Neuronal stem cell (in vitro differentiated cells): ENCODE data around the gene WDR18.

Experiments
- DNase-seq: peaks from one replicate; pipeline ENCODE4 v3.0.0-alpha.2; 2013; ENCODE audit warnings: low spot score
- H2AFZ ChIP-seq: one replicate; pipeline ENCODE4 v1.6.1; 2013; ENCODE audit warnings: mild to moderate bottlenecking, low read length, inconsistent platforms
- H2AK5ac ChIP-seq: 2 replicates; pipeline ENCODE4 v1.6.1; 2013; ENCODE audit warnings: low read depth, mild to moderate bottlenecking, inconsistent platforms, low read length, moderate library complexity, mixed read lengths
- H2BK120ac ChIP-seq: 2 replicates; pipeline ENCODE4 v1.6.1; 2013; ENCODE audit warnings: low read depth, mild to moderate bottlenecking, inconsistent platforms, low read length, moderate library complexity, mixed read lengths
- H2BK12ac ChIP-seq: one replicate; pipeline ENCODE4 v1.6.1; 2013; ENCODE audit warnings: low read length, inconsistent platforms
- H2BK15ac ChIP-seq: 2 replicates; pipeline ENCODE4 v1.6.1; 2013; ENCODE audit warnings: mild to moderate bottlenecking, low read length, inconsistent platforms, mixed read lengths
- H2BK5ac ChIP-seq: one replicate; pipeline ENCODE4 v1.6.1; 2013; ENCODE audit warnings: inconsistent platforms, mild to moderate bottlenecking, low read length, moderate library complexity
- H3K14ac ChIP-seq: one replicate; pipeline ENCODE4 v1.6.1; 2013; ENCODE audit warnings: low read length, inconsistent platforms
- H3K18ac ChIP-seq: 2 replicates; pipeline ENCODE4 v1.6.1; 2013; ENCODE audit warnings: low read length, inconsistent platforms
- H3K23ac ChIP-seq: 2 replicates; pipeline ENCODE4 v1.6.1; 2013; ENCODE audit warnings: low read depth, mild to moderate bottlenecking, mixed read lengths, low read length, inconsistent platforms; ENCODE audit not compliant: poor library complexity
- H3K27ac ChIP-seq: replicated peaks from 3 replicates; pipeline ENCODE4 v1.5.1; 2013; ENCODE audit warnings: low read length, inconsistent platforms
- H3K27me3 ChIP-seq, 3 experiments: 2 replicates each; pipeline ENCODE4 v1.6.1; 2013; ENCODE audit warnings: low read length in 3 of 3, mild to moderate bottlenecking in 2 of 3, inconsistent platforms in 1 of 3, low read depth in 1 of 3, mixed read lengths in 1 of 3, moderate library complexity in 1 of 3; ENCODE audit not compliant: control insufficient read depth in 3 of 3, insufficient read depth in 3 of 3
- H3K36me3 ChIP-seq, 2 donors: replicated peaks in 1 of 2; 2 replicates each; pipeline ENCODE4 v1.6.1; 2013; ENCODE audit warnings: low read length in 2 of 2; ENCODE audit not compliant: control insufficient read depth in 2 of 2, insufficient read depth in 2 of 2
- H3K4ac ChIP-seq: 2 replicates; pipeline ENCODE4 v1.6.1; 2013; ENCODE audit warnings: inconsistent platforms, mild to moderate bottlenecking, low read length, moderate library complexity
- H3K4me1 ChIP-seq, 2 donors: 1 replicate in 1 of 2; 2 replicates in 1 of 2; pipeline ENCODE4 v1.6.1; 2013; ENCODE audit warnings: low read length in 2 of 2, low read depth in 1 of 2; ENCODE audit not compliant: control insufficient read depth in 2 of 2, insufficient read depth in 1 of 2
- H3K4me2 ChIP-seq: one replicate; pipeline ENCODE4 v1.6.1; 2013; ENCODE audit warnings: mild to moderate bottlenecking, low read length, inconsistent platforms; ENCODE audit not compliant: insufficient read depth, poor library complexity, severe bottlenecking
- H3K4me3 ChIP-seq, 2 donors: 2 replicates each; pipeline ENCODE4 v1.5.1; 2013; ENCODE audit warnings: low read length in 2 of 2, mild to moderate bottlenecking in 2 of 2, inconsistent platforms in 1 of 2, moderate library complexity in 1 of 2
- H3K79me1 ChIP-seq: one replicate; pipeline ENCODE4 v1.6.1; 2013; ENCODE audit warnings: low read depth, mild to moderate bottlenecking, inconsistent platforms, low read length, moderate library complexity
- H3K9ac ChIP-seq: one replicate; pipeline ENCODE4 v1.6.1; 2013; ENCODE audit warnings: mild to moderate bottlenecking, low read depth, low read length, inconsistent platforms; ENCODE audit not compliant: poor library complexity
- H3K9me3 ChIP-seq, 2 donors: replicated peaks in 1 of 2; 2 replicates each; pipeline versions ENCODE3 to v1.6.1; 2013; ENCODE audit warnings: low read length in 2 of 2, mild to moderate bottlenecking in 2 of 2, inconsistent platforms in 1 of 2, low read depth in 1 of 2, mixed read lengths in 1 of 2, moderate library complexity in 1 of 2; ENCODE audit not compliant: control insufficient read depth in 2 of 2, insufficient read depth in 1 of 2
- H4K8ac ChIP-seq: one replicate; pipeline ENCODE4 v1.6.1; 2013; ENCODE audit warnings: low read depth, mild to moderate bottlenecking, inconsistent platforms, low read length, moderate library complexity
- H4K91ac ChIP-seq: one replicate; pipeline ENCODE4 v1.6.1; 2013; ENCODE audit warnings: low read length, low read depth, mild to moderate bottlenecking, inconsistent platforms; ENCODE audit not compliant: poor library complexity
- WGBS, 2 donors: extraction: QIAGEN DNeasy Blood & Tissue Kit; methylation state at CpG; one replicate each; pipeline ENCODE4 v1.1.7; 2013; ENCODE audit warnings: missing lambda C conversion rate in 2 of 2, mixed read lengths in 1 of 2; ENCODE audit not compliant: insufficient read length in 2 of 2, insufficient replicate concordance in 1 of 2; ENCODE audit errors: extremely low coverage in 2 of 2; 5-methylcytosine and 5-hydroxymethylcytosine counted together

The WDR18 gene

DNA sequence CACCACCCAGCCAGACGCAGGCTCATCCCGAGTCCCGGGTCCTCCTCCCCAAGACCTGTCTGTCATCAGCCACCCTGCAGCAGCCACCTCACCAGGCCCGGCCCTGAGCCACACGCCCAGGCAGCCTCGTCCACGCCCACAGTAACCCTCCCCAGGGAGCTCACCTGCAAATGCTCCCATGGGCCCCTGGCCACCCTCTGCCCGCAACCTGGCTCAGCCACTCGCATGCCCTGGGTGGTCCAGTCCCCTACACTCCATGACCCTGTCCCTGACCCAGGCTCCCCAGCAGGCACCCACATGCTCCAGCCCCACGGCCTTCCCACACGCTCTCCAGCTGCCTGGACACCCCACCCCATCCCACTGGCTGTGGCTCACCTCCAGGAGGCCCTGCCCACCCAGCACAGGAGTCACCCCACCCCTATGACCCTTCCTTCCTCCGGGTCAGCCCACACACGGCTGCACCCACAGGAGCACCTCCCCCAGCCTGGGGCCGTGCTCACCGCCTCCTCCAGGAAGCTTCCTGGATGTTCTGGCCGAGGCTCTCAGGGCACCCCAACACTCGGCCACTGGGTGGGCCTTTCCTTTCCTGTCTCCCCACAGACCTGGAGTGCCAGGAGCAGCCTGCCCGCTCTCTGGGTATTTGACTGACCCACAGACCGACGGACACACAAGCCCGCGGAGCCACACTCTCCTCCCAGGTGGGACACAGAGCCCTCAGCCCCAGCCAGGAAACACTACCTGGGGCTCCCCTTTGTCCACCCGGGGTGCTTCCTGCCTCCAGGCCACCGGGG is 33.2 kb downstream of the WDR18 start:
- Histone ChIP-seq H3K27ac (no peak overlapping the region), H2BK15ac (no peak overlapping the region)
- no CpG with 5 or more reads among the region's 24 CpGs for WGBS, 2 donors

DNA sequence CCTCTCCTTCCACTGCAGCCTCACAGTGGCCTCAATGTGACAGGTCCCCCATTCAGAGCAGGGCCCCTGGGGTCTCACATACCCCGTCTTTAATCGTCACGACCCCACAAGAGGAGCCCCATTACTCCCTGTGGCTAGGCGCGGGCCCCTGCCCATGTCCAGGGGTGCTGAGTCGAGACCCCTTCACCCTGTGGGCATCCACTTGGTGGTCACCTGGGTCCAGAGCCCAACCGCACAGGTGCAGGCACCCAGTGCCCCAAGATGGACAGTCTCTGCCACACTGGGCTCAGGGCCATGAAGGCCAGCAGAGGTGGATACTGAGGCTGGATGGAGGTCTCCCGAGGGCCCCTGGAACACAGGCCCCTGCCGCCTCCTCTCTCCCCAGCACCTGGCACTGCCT is 33.8 kb downstream of the WDR18 start:
- Histone ChIP-seq H3K27ac (no peak overlapping the region), H3K79me1 (peaks cover 59% of the 10 kb centered on the region), H3K27me3 (no peaks in the 10 kb centered on the region), H4K91ac (no peak overlapping the region), H2BK5ac (no peak overlapping the region), H3K9me3 (no peaks in the 10 kb centered on the region), H3K18ac (no peak overlapping the region), H2BK120ac (no peak overlapping the region), H3K9ac (no peak overlapping the region), H2AK5ac (no peak overlapping the region), H3K4me2 (no peak overlapping the region), H3K4ac (no peak overlapping the region), H2BK15ac (no peak overlapping the region), H3K4me1 (peaks cover 24 to 37% of the 10 kb centered on the region in 2 donors), H3K14ac (no peak overlapping the region), H4K8ac (no peak overlapping the region), H3K36me3 (peaks cover 11 to 32% of the 10 kb centered on the region in 2 donors), H2BK12ac (no peak overlapping the region), H3K23ac (peak overlapping the region; percentile 43), H2AFZ (no peak overlapping the region), H3K4me3 (peak overlapping the region in 1 of 2 donors; percentile 0)
- no CpG with 5 or more reads among the region's 9 CpGs for WGBS, 2 donors
- DNase-seq = no peak

More for the DNA sequence above, 33.2 kb downstream of the WDR18 start:
- Histone ChIP-seq H3K4me2 (no peak overlapping the region), H3K9me3 (no peaks in the 10 kb centered on the region), H3K14ac (no peak overlapping the region), H2BK120ac (no peak overlapping the region), H3K79me1 (peaks cover 62% of the 10 kb centered on the region), H2AFZ (no peak overlapping the region), H3K27me3 (no peaks in the 10 kb centered on the region), H3K18ac (no peak overlapping the region), H2AK5ac (peak overlapping the region; percentile 89), H3K4ac (no peak overlapping the region), H3K23ac (peak overlapping the region; percentile 89), H4K91ac (no peak overlapping the region), H3K36me3 (peaks cover 15 to 38% of the 10 kb centered on the region in 2 donors), H4K8ac (no peak overlapping the region), H3K4me1 (peaks cover 24 to 37% of the 10 kb centered on the region in 2 donors), H3K4me3 (no peak overlapping the region), H3K9ac (peak overlapping the region; percentile 79), H2BK12ac (no peak overlapping the region), H2BK5ac (peak overlapping the region; percentile 32)
- DNase-seq = no peak

GRCh38 chr19:1018393-1018792 is 34.2 kb downstream of the WDR18 start:
- H4K8ac ChIP-seq = no peak overlapping the region
- peaks cover 6 to 27% of the 10 kb centered on the region in 2 donors for H3K36me3 ChIP-seq
- H2BK5ac ChIP-seq = no peak overlapping the region
- WGBS, 2 donors = no CpG with 5 or more reads among the region's 5 CpGs
- no peak overlapping the region for H2BK120ac ChIP-seq
- H3K4ac ChIP-seq = no peak overlapping the region
- no peak overlapping the region for H2BK12ac ChIP-seq
- no peak overlapping the region for H3K27ac ChIP-seq
- no peak overlapping the region for H3K18ac ChIP-seq
- H3K23ac ChIP-seq = no peak overlapping the region
- no peak overlapping the region for H2BK15ac ChIP-seq
- H3K4me3 ChIP-seq = peak overlapping the region in 1 of 2 donors; percentile 0
- no peaks in the 10 kb centered on the region for H3K9me3 ChIP-seq
- peaks cover 55% of the 10 kb centered on the region for H3K79me1 ChIP-seq
- DNase-seq = no peak
- H3K4me2 ChIP-seq = no peak overlapping the region
- H2AK5ac ChIP-seq = no peak overlapping the region
- H3K14ac ChIP-seq = no peak overlapping the region
- no peaks in the 10 kb centered on the region for H3K27me3 ChIP-seq
- no peak overlapping the region for H4K91ac ChIP-seq
- H3K9ac ChIP-seq = no peak overlapping the region
- no peak overlapping the region for H2AFZ ChIP-seq
- H3K4me1 ChIP-seq = peaks cover 24 to 37% of the 10 kb centered on the region in 2 donors

GRCh38 chr19:1018932-1019615 is 34.9 kb downstream of the WDR18 start:
- Histone ChIP-seq H3K27me3 (no peaks in the 10 kb centered on the region), H3K36me3 (peaks cover 2 to 20% of the 10 kb centered on the region in 2 donors), H2BK5ac (peak overlapping the region; percentile 0), H2BK120ac (no peak overlapping the region), H3K14ac (no peak overlapping the region), H3K4ac (no peak overlapping the region), H4K91ac (no peak overlapping the region), H4K8ac (peak overlapping the region; percentile 17), H3K9ac (peak overlapping the region; percentile 98), H2BK15ac (no peak overlapping the region), H3K4me3 (peak overlapping the region; percentile 27 to 98), H3K27ac (no peak overlapping the region), H3K23ac (peak overlapping the region; percentile 94), H2AK5ac (no peak overlapping the region), H2BK12ac (no peak overlapping the region), H2AFZ (no peak overlapping the region), H3K9me3 (no peaks in the 10 kb centered on the region), H3K4me1 (peaks cover 24 to 37% of the 10 kb centered on the region in 2 donors), H3K18ac (no peak overlapping the region), H3K79me1 (peaks cover 51% of the 10 kb centered on the region), H3K4me2 (peak overlapping the region; percentile 75)
- no peak for DNase-seq
- WGBS, 2 donors = no CpG with 5 or more reads among the region's 17 CpGs
